Transverse colon (tissue), 4 donors: ENCODE measurements around the gene ARRB1.

ENCODE experiments used
- CTCF ChIP-seq, 5 experiments: fragments of 200-600 bp in 3 of 5; fragments of 450-650 bp in 2 of 5; sonication (generic) in 3 of 5; IDR thresholded peaks; 1 replicate in 2 of 5; 2 replicates in 3 of 5; pipeline ENCODE4 v1.5.1; 2016 to 2017; ENCODE audit warnings: antibody characterized with exemption in 5 of 5, inconsistent platforms in 3 of 5, mild to moderate bottlenecking in 2 of 5, moderate library complexity in 1 of 5
- POLR2AphosphoS5 ChIP-seq, 3 donors: sonication (generic); formaldehyde crosslinking; IDR thresholded peaks; one replicate each; pipeline ENCODE4 v1.6.1; 2016; ENCODE audit warnings: antibody characterized with exemption in 3 of 3

- TF ChIP-seq CTCF (IDR thresholded peaks at IDR 0.05): no peak
- no peak for TF ChIP-seq POLR2AphosphoS5 (IDR thresholded peaks at IDR 0.05)
Observed at GRCh38 chr11:75383246-75383645, 31.8 kb upstream of the ARRB1 start.
